ENCODE data around the gene LIF.
A peak's percentile ranks its signal among the peaks of the same experiment; 100 is the strongest.

LIF gene

DNA sequence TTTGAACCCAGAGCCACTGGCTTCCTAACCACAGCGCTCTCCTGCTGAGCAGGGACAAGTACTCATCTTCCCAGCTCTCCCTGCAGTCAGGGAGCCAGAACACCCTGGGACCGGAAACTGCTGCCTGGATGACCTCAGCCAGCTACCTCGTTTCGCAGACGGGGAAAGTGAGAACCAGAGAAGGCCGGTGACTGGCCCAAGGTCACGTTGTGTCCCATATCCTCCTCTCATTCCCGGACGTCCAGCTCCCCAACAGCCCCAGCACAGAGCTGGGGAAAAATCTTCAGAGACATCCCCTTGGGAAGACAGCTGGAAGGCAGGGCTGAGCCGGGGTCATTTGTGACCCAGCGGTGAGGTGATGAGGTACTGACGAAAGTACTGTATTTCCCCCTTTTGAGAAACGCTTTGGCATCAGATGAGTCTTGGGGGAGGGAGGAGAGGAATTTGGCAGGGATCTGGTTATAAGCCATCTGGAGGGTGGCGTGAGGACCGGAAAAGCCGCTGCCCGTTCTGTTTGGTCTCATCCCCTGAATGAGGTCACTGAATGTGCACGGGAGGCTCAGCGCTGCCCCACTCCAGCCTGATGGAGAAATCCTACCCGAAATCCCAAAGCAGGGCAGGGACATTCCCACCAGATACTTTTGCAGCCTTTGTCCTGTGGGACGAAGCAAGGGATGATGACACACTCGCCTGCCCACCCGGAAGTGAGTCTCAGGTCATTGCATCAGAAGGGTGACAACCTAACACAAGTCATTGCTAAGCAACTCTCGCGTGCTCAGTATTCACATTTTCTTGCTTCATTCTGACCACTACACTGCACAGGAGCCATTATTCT is 41.1 kb downstream of the LIF start (continued):
- TF ChIP-seq ZNF624 (tag by site-specific recombination; IDR thresholded peaks at IDR 0.05) (no peak), ZNF629 (tag by site-specific recombination; IDR thresholded peaks at IDR 0.05) (peak; percentile 47), ZNF10 (tag by site-specific recombination; IDR thresholded peaks at IDR 0.05) (no peak), ZNF354C (tag by site-specific recombination; IDR thresholded peaks at IDR 0.05; ENCODE audit: borderline replicate concordance, low read depth) (no peak), KLF16 (tag by site-specific recombination; IDR thresholded peaks at IDR 0.05) (no peak), SCRT1 (tag by site-specific recombination; IDR thresholded peaks at IDR 0.05; ENCODE audit: borderline replicate concordance) (no peak), ZBTB48 (tag by site-specific recombination; IDR thresholded peaks at IDR 0.05) (no peak), ZNF623 (tag by site-specific recombination; IDR thresholded peaks at IDR 0.05) (no peak), ZBTB44 (tag by site-specific recombination; IDR thresholded peaks at IDR 0.05) (no peak), ATF2 (tag by site-specific recombination; IDR thresholded peaks at IDR 0.05; ENCODE audit: low read depth) (peak; percentile 37; the same call in 1 of the 2 replicates), ZNF792 (tag by site-specific recombination; IDR thresholded peaks at IDR 0.05) (no peak), ZNF654 (tag by site-specific recombination; IDR thresholded peaks at IDR 0.05; ENCODE audit: low read depth) (no peak), ZNF112 (tag by site-specific recombination; IDR thresholded peaks at IDR 0.05) (no peak), ZNF501 (tag by site-specific recombination; IDR thresholded peaks at IDR 0.05) (no peak), ZBTB20 (tag by site-specific recombination; IDR thresholded peaks at IDR 0.05) (no peak), ZNF37A (tag by site-specific recombination; IDR thresholded peaks at IDR 0.05) (no peak), SP7 (tag by site-specific recombination; IDR thresholded peaks at IDR 0.05) (0 out of 2 replicates have a peak, but pooled peaks have one; percentile 21), ZFP41 (tag by site-specific recombination; IDR thresholded peaks at IDR 0.05; ENCODE audit: borderline replicate concordance) (no peak), HOXA7 (CRISPR knock-in tag; IDR thresholded peaks at IDR 0.05; ENCODE audit: borderline replicate concordance) (no peak), IKZF3 (tag by site-specific recombination; IDR thresholded peaks at IDR 0.05) (no peak), ZNF114 (tag by site-specific recombination; IDR thresholded peaks at IDR 0.05) (no peak), OSR2 (tag by site-specific recombination; IDR thresholded peaks at IDR 0.05) (no peak), ZNF174 (tag by site-specific recombination; IDR thresholded peaks at IDR 0.05) (no peak), REPIN1 (tag by site-specific recombination; IDR thresholded peaks at IDR 0.05; ENCODE audit: low read depth) (no peak)
- TF ChIP-seq, protein P1, sequence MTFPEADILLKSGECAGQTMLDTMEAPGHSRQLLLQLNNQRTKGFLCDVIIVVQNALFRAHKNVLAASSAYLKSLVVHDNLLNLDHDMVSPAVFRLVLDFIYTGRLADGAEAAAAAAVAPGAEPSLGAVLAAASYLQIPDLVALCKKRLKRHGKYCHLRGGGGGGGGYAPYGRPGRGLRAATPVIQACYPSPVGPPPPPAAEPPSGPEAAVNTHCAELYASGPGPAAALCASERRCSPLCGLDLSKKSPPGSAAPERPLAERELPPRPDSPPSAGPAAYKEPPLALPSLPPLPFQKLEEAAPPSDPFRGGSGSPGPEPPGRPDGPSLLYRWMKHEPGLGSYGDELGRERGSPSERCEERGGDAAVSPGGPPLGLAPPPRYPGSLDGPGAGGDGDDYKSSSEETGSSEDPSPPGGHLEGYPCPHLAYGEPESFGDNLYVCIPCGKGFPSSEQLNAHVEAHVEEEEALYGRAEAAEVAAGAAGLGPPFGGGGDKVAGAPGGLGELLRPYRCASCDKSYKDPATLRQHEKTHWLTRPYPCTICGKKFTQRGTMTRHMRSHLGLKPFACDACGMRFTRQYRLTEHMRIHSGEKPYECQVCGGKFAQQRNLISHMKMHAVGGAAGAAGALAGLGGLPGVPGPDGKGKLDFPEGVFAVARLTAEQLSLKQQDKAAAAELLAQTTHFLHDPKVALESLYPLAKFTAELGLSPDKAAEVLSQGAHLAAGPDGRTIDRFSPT (tag by site-specific recombination; IDR thresholded peaks at IDR 0.05): no peak
- TF ChIP-seq, protein P2, sequence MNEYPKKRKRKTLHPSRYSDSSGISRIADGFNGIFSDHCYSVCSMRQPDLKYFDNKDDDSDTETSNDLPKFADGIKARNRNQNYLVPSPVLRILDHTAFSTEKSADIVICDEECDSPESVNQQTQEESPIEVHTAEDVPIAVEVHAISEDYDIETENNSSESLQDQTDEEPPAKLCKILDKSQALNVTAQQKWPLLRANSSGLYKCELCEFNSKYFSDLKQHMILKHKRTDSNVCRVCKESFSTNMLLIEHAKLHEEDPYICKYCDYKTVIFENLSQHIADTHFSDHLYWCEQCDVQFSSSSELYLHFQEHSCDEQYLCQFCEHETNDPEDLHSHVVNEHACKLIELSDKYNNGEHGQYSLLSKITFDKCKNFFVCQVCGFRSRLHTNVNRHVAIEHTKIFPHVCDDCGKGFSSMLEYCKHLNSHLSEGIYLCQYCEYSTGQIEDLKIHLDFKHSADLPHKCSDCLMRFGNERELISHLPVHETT (tag by site-specific recombination; IDR thresholded peaks at IDR 0.05): 0 out of 2 replicates have a peak, but pooled peaks have one; percentile 8
- TF ChIP-seq, protein P3, sequence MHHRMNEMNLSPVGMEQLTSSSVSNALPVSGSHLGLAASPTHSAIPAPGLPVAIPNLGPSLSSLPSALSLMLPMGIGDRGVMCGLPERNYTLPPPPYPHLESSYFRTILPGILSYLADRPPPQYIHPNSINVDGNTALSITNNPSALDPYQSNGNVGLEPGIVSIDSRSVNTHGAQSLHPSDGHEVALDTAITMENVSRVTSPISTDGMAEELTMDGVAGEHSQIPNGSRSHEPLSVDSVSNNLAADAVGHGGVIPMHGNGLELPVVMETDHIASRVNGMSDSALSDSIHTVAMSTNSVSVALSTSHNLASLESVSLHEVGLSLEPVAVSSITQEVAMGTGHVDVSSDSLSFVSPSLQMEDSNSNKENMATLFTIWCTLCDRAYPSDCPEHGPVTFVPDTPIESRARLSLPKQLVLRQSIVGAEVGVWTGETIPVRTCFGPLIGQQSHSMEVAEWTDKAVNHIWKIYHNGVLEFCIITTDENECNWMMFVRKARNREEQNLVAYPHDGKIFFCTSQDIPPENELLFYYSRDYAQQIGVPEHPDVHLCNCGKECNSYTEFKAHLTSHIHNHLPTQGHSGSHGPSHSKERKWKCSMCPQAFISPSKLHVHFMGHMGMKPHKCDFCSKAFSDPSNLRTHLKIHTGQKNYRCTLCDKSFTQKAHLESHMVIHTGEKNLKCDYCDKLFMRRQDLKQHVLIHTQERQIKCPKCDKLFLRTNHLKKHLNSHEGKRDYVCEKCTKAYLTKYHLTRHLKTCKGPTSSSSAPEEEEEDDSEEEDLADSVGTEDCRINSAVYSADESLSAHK (tag by site-specific recombination; IDR thresholded peaks at IDR 0.05): no peak
- TF ChIP-seq, protein P4, sequence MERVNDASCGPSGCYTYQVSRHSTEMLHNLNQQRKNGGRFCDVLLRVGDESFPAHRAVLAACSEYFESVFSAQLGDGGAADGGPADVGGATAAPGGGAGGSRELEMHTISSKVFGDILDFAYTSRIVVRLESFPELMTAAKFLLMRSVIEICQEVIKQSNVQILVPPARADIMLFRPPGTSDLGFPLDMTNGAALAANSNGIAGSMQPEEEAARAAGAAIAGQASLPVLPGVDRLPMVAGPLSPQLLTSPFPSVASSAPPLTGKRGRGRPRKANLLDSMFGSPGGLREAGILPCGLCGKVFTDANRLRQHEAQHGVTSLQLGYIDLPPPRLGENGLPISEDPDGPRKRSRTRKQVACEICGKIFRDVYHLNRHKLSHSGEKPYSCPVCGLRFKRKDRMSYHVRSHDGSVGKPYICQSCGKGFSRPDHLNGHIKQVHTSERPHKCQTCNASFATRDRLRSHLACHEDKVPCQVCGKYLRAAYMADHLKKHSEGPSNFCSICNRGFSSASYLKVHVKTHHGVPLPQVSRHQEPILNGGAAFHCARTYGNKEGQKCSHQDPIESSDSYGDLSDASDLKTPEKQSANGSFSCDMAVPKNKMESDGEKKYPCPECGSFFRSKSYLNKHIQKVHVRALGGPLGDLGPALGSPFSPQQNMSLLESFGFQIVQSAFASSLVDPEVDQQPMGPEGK (tag by site-specific recombination; IDR thresholded peaks at IDR 0.05): 0 out of 2 replicates have a peak, but pooled peaks have one; percentile 15

Measured in HEK293 (cell line).